HCT116 (cell line): ENCODE data around the gene SUPT4H1. TPM values are rescaled to one million over a fixed set of nuclear protein-coding genes. Genes with fewer than 3 reads are reported as not detected.
A peak's percentile ranks its signal among the peaks of the same experiment; 100 is the strongest.

Experiments
- ATAC-seq: fragments of 200-7000 bp; cut with Tn5 transposase; 2 replicates; pipeline ENCODE4 v1.9.1; 2020; ENCODE audit warnings: mild to moderate bottlenecking, moderate library complexity
- BruUV-seq: library from RNA; stranded (reverse); fragments of 400-500 nt; replicated peaks from 2 replicates; lab custom pipeline; 2021; lab: Mats Ljungman, UMichigan
- CTCF ChIA-PET: fragments of 300-600 bp; sonication (Branson Sonifier 250); formaldehyde crosslinking; loops from one replicate; lab custom pipeline; 2021; ENCODE audit warnings: antibody characterized with exemption; lab: Charles Lee
- POLR2A ChIA-PET: fragments of 300-600, 350-600 bp; sonication (Branson Sonifier 250); formaldehyde crosslinking; loops from one replicate; lab custom pipeline; 2021; ENCODE audit warnings: antibody characterized with exemption; lab: Charles Lee
- RAD21 ChIA-PET, 2 experiments: fragments of 300-600 bp; sonication (Branson Sonifier 250); formaldehyde crosslinking; loops; one replicate each; lab custom pipeline; 2023; ENCODE audit warnings: low total read pairs in 2 of 2; ENCODE audit not compliant: uncharacterized antibody in 2 of 2, unreplicated experiment in 2 of 2, low non-redundant PET in 1 of 2; lab: Charles Lee
- DNase-seq: peaks from one replicate; pipeline ENCODE4 v3.0.0-alpha.2; 2010; ENCODE audit warnings: low read depth, low spot score
- H2AFZ ChIP-seq: fragments of 200-600 bp; shearing (Covaris generic), sonication (generic); 2 replicates; pipeline ENCODE4 v1.6.1; 2017; ENCODE audit warnings: low read depth, mixed run types, mixed read lengths, antibody characterized with exemption, low read length; ENCODE audit not compliant: poor library complexity, severe bottlenecking
- H3K27ac ChIP-seq: 2 replicates; pipeline ENCODE4 v1.5.1; 2012; ENCODE audit warnings: low read depth, low read length
- H3K27me3 ChIP-seq: fragments of 200-600 bp; sonication (generic); 2 replicates; pipeline ENCODE4 v1.6.1; 2016; ENCODE audit warnings: mixed run types, low read length, mixed read lengths; ENCODE audit not compliant: insufficient read depth
- H3K36me3 ChIP-seq, 2 experiments: fragments of 200-500 bp in 1 of 2; fragments of 200-600 bp in 1 of 2; sonication (Bioruptor generic) in 1 of 2; sonication (generic) in 1 of 2; 2 replicates each; pipeline versions ENCODE4 v1.5.1 to v1.6.1; 2014 to 2016; ENCODE audit warnings: low read length in 2 of 2, inconsistent platforms in 1 of 2, mixed read lengths in 1 of 2, mixed run types in 1 of 2; ENCODE audit not compliant: insufficient read depth in 2 of 2, control insufficient read depth in 1 of 2
- H3K4me1 ChIP-seq, 2 experiments: fragments of 200-600 bp in 1 of 2; sonication (generic) in 1 of 2; 2 replicates each; pipeline versions ENCODE4 v1.5.1 to v1.6.1; 2012 to 2017; ENCODE audit warnings: low read length in 2 of 2, inconsistent platforms in 1 of 2, mild to moderate bottlenecking in 1 of 2, mixed read lengths in 1 of 2, mixed run types in 1 of 2, moderate library complexity in 1 of 2; ENCODE audit not compliant: insufficient read depth in 2 of 2, control insufficient read depth in 1 of 2
- H3K4me2 ChIP-seq: fragments of 200-600 bp; sonication (generic); 2 replicates; pipeline ENCODE4 v1.6.1; 2017; ENCODE audit warnings: mixed run types, low read length, mixed read lengths
- H3K4me3 ChIP-seq, 2 experiments: fragments of 200-600 bp in 1 of 2; sonication (generic) in 1 of 2; replicated peaks in 1 of 2; 2 replicates each; pipeline ENCODE4 v1.5.1; 2011 to 2016; ENCODE audit warnings: low read length in 2 of 2, control low read depth in 1 of 2, low read depth in 1 of 2, mild to moderate bottlenecking in 1 of 2, mixed read lengths in 1 of 2, mixed run types in 1 of 2
- H3K79me2 ChIP-seq: fragments of 200-600 bp; sonication (generic); 2 replicates; pipeline ENCODE4 v1.6.1; 2017; ENCODE audit warnings: mild to moderate bottlenecking, mixed run types, low read length, moderate library complexity, mixed read lengths; ENCODE audit not compliant: insufficient read depth
- H3K9ac ChIP-seq: fragments of 200-600 bp; sonication (generic); 2 replicates; pipeline ENCODE4 v1.6.1; 2016; ENCODE audit warnings: low read length, mixed read lengths
- H3K9me2 ChIP-seq: fragments of 200-600 bp; sonication (generic), shearing (Covaris generic); 2 replicates; pipeline ENCODE4 v1.6.1; 2017; ENCODE audit warnings: mixed run types, mild to moderate bottlenecking, moderate library complexity; ENCODE audit not compliant: insufficient read depth
- H3K9me3 ChIP-seq, 2 experiments: fragments of 200-500 bp in 1 of 2; fragments of 200-600 bp in 1 of 2; sonication (Bioruptor generic) in 1 of 2; sonication (generic) in 1 of 2; 2 replicates each; pipeline ENCODE4 v1.6.1; 2014 to 2017; ENCODE audit warnings: low read length in 2 of 2, mixed read lengths in 2 of 2, inconsistent platforms in 1 of 2, low read depth in 1 of 2, mild to moderate bottlenecking in 1 of 2, mixed run types in 1 of 2, moderate library complexity in 1 of 2; ENCODE audit not compliant: control insufficient read depth in 1 of 2, insufficient read depth in 1 of 2
- H4K20me1 ChIP-seq: fragments of 200-600 bp; sonication (generic), shearing (Covaris generic); 2 replicates; pipeline ENCODE4 v1.6.1; 2017; ENCODE audit warnings: mixed run types, mild to moderate bottlenecking, moderate library complexity; ENCODE audit not compliant: insufficient read depth
- CEBPB ChIP-seq: IDR thresholded peaks from 2 replicates; pipeline ENCODE4 v1.6.1; 2012; ENCODE audit warnings: low read depth
- ELF1 ChIP-seq: IDR thresholded peaks from 2 replicates; pipeline ENCODE4 v1.6.1; 2012; ENCODE audit warnings: low read depth, borderline replicate concordance
- EZH2 ChIP-seq: fragments of 200-600 bp; sonication (generic); IDR thresholded peaks from 2 replicates; pipeline ENCODE4 v1.6.1; 2017; ENCODE audit warnings: antibody characterized with exemption, mixed run types
- FOSL1 ChIP-seq: IDR thresholded peaks from 2 replicates; pipeline ENCODE4 v1.6.1; 2012; ENCODE audit warnings: low read depth
- intact Hi-C: fragments of 100-400 bp; cut with micrococcal nuclease; formaldehyde crosslinking; loops from 2 replicates; pipeline ENCODE4 v1.10.0; 2022
- total RNA-seq: library from RNA; stranded (reverse); gene quantifications from one replicate; pipeline ENCODE4 v1.2.1, GENCODE V29; 2021; ENCODE audit not compliant: unreplicated experiment
- TF ChIP-seq, protein P1 (sequence below), 3 experiments: fragments of 200-600 bp in 1 of 3; sonication (generic) in 1 of 3; IDR thresholded peaks in 2 of 3; conservative IDR thresholded peaks in 1 of 3; 2 replicates each; pipeline ENCODE4 v1.5.1; 2012 to 2017; ENCODE audit warnings: low read depth in 2 of 3, low read length in 2 of 3, antibody characterized with exemption in 1 of 3, borderline replicate concordance in 1 of 3, control low read depth in 1 of 3, mild to moderate bottlenecking in 1 of 3, mixed read lengths in 1 of 3, mixed run types in 1 of 3, moderate library complexity in 1 of 3; ENCODE audit not compliant: insufficient read depth in 1 of 3

SUPT4H1 gene
- total RNA-seq, 1 experiment from 2014 or later, result 118 TPM

GRCh38 chr17:58380207-58381123 lies 28.5 kb upstream of the SUPT4H1 start:
- CTCF ChIA-PET, result interaction anchor here (1.0 to 1.2 kb wide), 2 partner anchors 10 to 34 kb away, joined by 3 read pairs; no protein-coding TSS in a partner anchor
- no peak overlapping the region for H2AFZ ChIP-seq
- H3K27me3 ChIP-seq, result no peaks in the 10 kb centered on the region
- RAD21 ChIA-PET, result no interaction called here
- POLR2A ChIA-PET, result interaction anchor here (0.7 to 4.0 kb wide), 5 partner anchors 15 to 251 kb away, joined by 3 to 17 read pairs (median 4); partner anchors contain the start of gene RNF43
- no peak for DNase-seq
- 0 out of 2 replicates have a peak overlapping the region, but pooled peaks have one; percentile 4 for H3K27ac ChIP-seq
- intact Hi-C loops, result no loop called here
- peaks cover 94% of the 10 kb centered on the region for H3K79me2 ChIP-seq
- no peak overlapping the region for H3K9ac ChIP-seq
- ATAC-seq, result no peak
- H3K36me3 ChIP-seq, result peaks cover 0 to 7% of the 10 kb centered on the region in 2 experiments; a peak in 1 of 4 replicates
- H3K9me2 ChIP-seq, result no peaks in the 10 kb centered on the region
- no peak overlapping the region for H3K4me2 ChIP-seq
- H4K20me1 ChIP-seq, result no peaks in the 10 kb centered on the region
- H3K4me3 ChIP-seq, result no peak overlapping the region
- TF ChIP-seq FOSL1, result no peak
- TF ChIP-seq, protein P1, sequence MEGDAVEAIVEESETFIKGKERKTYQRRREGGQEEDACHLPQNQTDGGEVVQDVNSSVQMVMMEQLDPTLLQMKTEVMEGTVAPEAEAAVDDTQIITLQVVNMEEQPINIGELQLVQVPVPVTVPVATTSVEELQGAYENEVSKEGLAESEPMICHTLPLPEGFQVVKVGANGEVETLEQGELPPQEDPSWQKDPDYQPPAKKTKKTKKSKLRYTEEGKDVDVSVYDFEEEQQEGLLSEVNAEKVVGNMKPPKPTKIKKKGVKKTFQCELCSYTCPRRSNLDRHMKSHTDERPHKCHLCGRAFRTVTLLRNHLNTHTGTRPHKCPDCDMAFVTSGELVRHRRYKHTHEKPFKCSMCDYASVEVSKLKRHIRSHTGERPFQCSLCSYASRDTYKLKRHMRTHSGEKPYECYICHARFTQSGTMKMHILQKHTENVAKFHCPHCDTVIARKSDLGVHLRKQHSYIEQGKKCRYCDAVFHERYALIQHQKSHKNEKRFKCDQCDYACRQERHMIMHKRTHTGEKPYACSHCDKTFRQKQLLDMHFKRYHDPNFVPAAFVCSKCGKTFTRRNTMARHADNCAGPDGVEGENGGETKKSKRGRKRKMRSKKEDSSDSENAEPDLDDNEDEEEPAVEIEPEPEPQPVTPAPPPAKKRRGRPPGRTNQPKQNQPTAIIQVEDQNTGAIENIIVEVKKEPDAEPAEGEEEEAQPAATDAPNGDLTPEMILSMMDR (IDR thresholded peaks at IDR 0.05 in 2 of 3, conservative IDR thresholded peaks at IDR 0.05 in 1 of 3; ENCODE audit: borderline replicate concordance in 1 of 3, insufficient read depth in 1 of 3, low read depth in 2 of 3, low read length in 2 of 3), result no peak
- no peak for TF ChIP-seq ELF1
- no peak for TF ChIP-seq EZH2
- TF ChIP-seq CEBPB, result no peak
- TF ChIP-seq, all 23 proteins: peak for 0
- H3K9me3 ChIP-seq, result no peaks in the 10 kb centered on the region
- BruUV-seq, result no TSS peak
- H3K4me1 ChIP-seq, result peaks cover 94 to 96% of the 10 kb centered on the region in 2 experiments
